CD8-positive, alpha-beta memory T cell (primary cell): ENCODE data around the gene CDC45. TPM values are rescaled to one million over a fixed set of nuclear protein-coding genes. Genes with fewer than 3 reads are reported as not detected.
"Not testable (repeated sequence)": the region's sequence is repeated elsewhere in the genome, so short reads cannot be mapped to it uniquely, and the experiment has no call there.

Experiments
- CTCF ChIA-PET: fragments of 350-600 bp; sonication (Branson Sonifier 250); formaldehyde crosslinking; loops from one replicate; lab custom pipeline; 2021; ENCODE audit warnings: antibody characterized with exemption; lab: Charles Lee
- POLR2A ChIA-PET: fragments of 350-600 bp; sonication (Branson Sonifier 250); formaldehyde crosslinking; loops from one replicate; lab custom pipeline; 2021; ENCODE audit warnings: antibody characterized with exemption; lab: Charles Lee
- DNase-seq, 5 donors: peaks; one replicate each; pipeline versions ENCODE4 v3.0.0 to v3.0.0-alpha.2; 2020 to 2022; ENCODE audit warnings: mixed read lengths in 1 of 5
- H3K27ac ChIP-seq: one replicate; pipeline ENCODE4 v1.7.0; 2013; ENCODE audit warnings: low read depth, mild to moderate bottlenecking, low read length, moderate library complexity
- H3K27me3 ChIP-seq: 2 replicates; pipeline ENCODE4 v1.7.0; 2013; ENCODE audit warnings: low read length, mild to moderate bottlenecking; ENCODE audit not compliant: insufficient read depth, poor library complexity, severe bottlenecking
- H3K36me3 ChIP-seq: 2 replicates; pipeline ENCODE4 v1.7.0; 2013; ENCODE audit warnings: mild to moderate bottlenecking, low read length, moderate library complexity; ENCODE audit not compliant: insufficient read depth
- H3K4me1 ChIP-seq: 2 replicates; pipeline ENCODE4 v1.7.0; 2013; ENCODE audit warnings: mild to moderate bottlenecking, low read length, moderate library complexity; ENCODE audit not compliant: insufficient read depth
- H3K4me3 ChIP-seq: 2 replicates; pipeline ENCODE4 v1.7.0; 2013; ENCODE audit warnings: mild to moderate bottlenecking, low read length
- H3K9me3 ChIP-seq: 2 replicates; pipeline ENCODE4 v1.7.0; 2013; ENCODE audit warnings: mild to moderate bottlenecking, low read length
- H3K27ac Mint-ChIP-seq, 8 donors: one replicate each; pipeline ENCODE4 v1.8.0; 2020 to 2021; ENCODE audit warnings: mixed read lengths in 8 of 8, mild to moderate bottlenecking in 6 of 8, inconsistent platforms in 3 of 8, moderate library complexity in 3 of 8
- H3K27me3 Mint-ChIP-seq, 2 donors: one replicate each; pipeline ENCODE4 v1.8.0; 2020 to 2021; ENCODE audit warnings: mixed read lengths in 2 of 2, mild to moderate bottlenecking in 1 of 2, moderate library complexity in 1 of 2
- H3K36me3 Mint-ChIP-seq, 3 donors: one replicate each; pipeline ENCODE4 v1.8.0; 2020 to 2021; ENCODE audit warnings: mixed read lengths in 3 of 3, inconsistent platforms in 1 of 3, mild to moderate bottlenecking in 1 of 3
- H3K4me1 Mint-ChIP-seq, 3 donors: one replicate each; pipeline ENCODE4 v1.8.0; 2020 to 2021; ENCODE audit warnings: mixed read lengths in 3 of 3, inconsistent platforms in 1 of 3, mild to moderate bottlenecking in 1 of 3
- H3K4me3 Mint-ChIP-seq, 7 donors: one replicate each; pipeline ENCODE4 v1.8.0; 2020 to 2021; ENCODE audit warnings: mixed read lengths in 7 of 7, mild to moderate bottlenecking in 6 of 7, moderate library complexity in 4 of 7, inconsistent platforms in 2 of 7
- H3K9me3 Mint-ChIP-seq, 5 donors: one replicate each; pipeline ENCODE4 v1.8.0; 2020 to 2022; ENCODE audit warnings: mixed read lengths in 5 of 5, mild to moderate bottlenecking in 3 of 5, moderate library complexity in 2 of 5, inconsistent platforms in 1 of 5
- polyA plus RNA-seq: library from polyadenylated mRNA; unstranded; fragments of 300-500 nt; fragmentation: Illumina TruSeq; gene quantifications from one replicate; pipeline ENCODE4 v1.2.3, GENCODE V29; 2021
- total RNA-seq, 2 experiments: library from RNA; stranded (reverse); gene quantifications; one replicate each; pipeline ENCODE4 v1.2.3, GENCODE V29; 2021

The CDC45 gene
- total and polyA plus RNA-seq, 3 experiments from 2014 or later, result 0.17 to 101 (median 99.0) TPM

DNA sequence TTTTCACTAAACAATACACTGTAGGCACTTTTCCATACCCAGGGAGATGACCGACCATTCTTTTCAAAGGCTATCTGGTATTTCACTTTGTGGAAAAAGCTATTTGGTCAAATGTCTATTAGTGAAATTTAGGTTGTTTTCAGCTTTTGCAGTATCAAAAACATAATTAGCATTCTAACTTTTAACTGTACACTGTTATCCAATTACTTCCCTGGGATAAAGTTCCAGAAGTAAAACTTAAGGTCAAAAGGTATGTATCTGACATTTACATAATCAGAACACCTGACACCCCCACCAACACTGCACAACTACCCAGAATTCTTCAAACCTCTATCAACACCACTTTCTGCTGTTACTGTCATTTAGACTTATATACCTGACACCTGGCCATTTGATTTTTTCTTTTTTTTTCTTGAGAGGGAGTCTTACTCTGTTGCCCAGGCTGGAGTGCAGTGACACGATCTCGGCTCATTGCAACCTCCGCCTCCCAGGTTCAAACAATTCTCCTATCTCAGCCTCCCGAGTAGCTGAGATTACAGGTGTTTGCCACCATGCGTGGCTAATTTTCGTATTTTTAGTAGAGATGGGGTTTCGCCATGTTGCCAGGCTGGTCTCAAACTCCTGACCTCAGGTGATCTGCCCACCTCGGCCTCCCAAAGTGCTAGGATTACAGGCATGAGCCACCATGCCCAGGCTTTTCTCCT, 34.3 kb upstream of the CDC45 start:
- not testable (repeated sequence) for H3K9me3 ChIP-seq, H3K27ac ChIP-seq, H3K27me3 ChIP-seq, DNase-seq, H3K9me3 Mint-ChIP-seq, H3K27me3 Mint-ChIP-seq, H3K4me3 ChIP-seq
- ChIA-PET CTCF (interaction anchor here (1.0 to 2.2 kb wide), 4 partner anchors 8 to 29 kb away, joined by 3 to 6 read pairs (median 4); no protein-coding TSS in a partner anchor), POLR2A (interaction anchor here (1.1 kb wide), 1 partner anchor 33 kb away, joined by 3 read pairs; no protein-coding TSS in a partner anchor)
- Mint-ChIP-seq H3K4me1 (peaks cover 35 to 62% (median 47%) of the 10 kb centered on the region in 3 donors), H3K36me3 (peaks cover 0 to 46% (median 2%) of the 10 kb centered on the region in 3 donors), H3K27ac (peak overlapping the region; percentile 31 to 91 (median 72)), H3K4me3 (peak overlapping the region; percentile 51 to 96 (median 57))
- H3K36me3 ChIP-seq, result peaks cover 22% of the 10 kb centered on the region
- H3K4me1 ChIP-seq, result peaks cover 31% of the 10 kb centered on the region

DNA sequence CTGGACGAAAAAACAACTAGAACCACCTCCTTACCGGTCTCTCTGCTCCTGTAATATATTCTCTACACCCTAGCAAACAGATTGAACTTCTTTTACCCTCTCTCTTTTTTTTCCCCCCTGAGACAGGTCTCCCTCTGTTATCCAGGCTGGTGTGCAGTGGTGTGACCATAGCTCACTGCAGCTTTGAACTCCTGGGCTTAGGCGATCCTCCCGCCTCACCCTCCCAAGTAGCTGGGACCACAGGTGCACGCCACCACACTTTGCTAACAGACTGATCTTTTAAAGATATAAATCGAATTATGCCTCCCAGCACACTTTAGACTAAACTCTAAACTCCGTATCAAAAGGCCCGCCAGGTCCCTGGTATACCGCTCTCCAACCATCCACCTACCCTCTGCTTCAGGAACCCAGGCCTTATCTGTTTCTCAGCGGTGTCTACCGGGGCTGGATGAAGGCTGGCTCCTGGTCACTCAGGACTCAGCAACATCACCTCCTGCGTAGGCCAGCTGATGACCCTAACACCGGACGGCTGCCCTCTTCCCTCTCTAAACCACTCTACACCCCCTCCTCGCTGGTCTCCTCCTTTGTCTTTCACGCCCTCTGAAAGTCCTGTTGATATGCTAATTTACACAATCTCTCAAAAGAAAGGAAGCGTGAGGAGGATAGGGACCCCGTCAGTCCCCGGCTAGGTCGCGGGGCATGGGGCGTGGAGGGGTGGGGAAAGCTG, 33.0 kb upstream of the CDC45 start:
- Histone ChIP-seq H3K4me1 (peaks cover 31% of the 10 kb centered on the region), H3K27ac (peak overlapping the region; percentile 90), H3K27me3 (no peaks in the 10 kb centered on the region), H3K9me3 (no peaks in the 10 kb centered on the region), H3K36me3 (peaks cover 24% of the 10 kb centered on the region), H3K4me3 (peak overlapping the region; percentile 77)
- ChIA-PET POLR2A (interaction anchor here (1.6 to 2.4 kb wide), 2 partner anchors 15 to 33 kb away, joined by 11 to 24 read pairs; partner anchors contain the start of genes CDC45, HIRA, MRPL40 and UFD1), CTCF (interaction anchor here (1.0 to 2.2 kb wide), 4 partner anchors 10 to 27 kb away, joined by 3 to 6 read pairs (median 3); no protein-coding TSS in a partner anchor)
- H3K27ac Mint-ChIP-seq, result peak overlapping the region; percentile 61 to 99 (median 92)
- H3K36me3 Mint-ChIP-seq, result peaks cover 0 to 50% (median 5%) of the 10 kb centered on the region in 3 donors
- no peak for DNase-seq
- H3K9me3 Mint-ChIP-seq, result no peaks in the 10 kb centered on the region
- H3K4me3 Mint-ChIP-seq, result peak overlapping the region; percentile 90 to 96 (median 94)
- peaks cover 35 to 56% (median 47%) of the 10 kb centered on the region in 3 donors for H3K4me1 Mint-ChIP-seq
- H3K27me3 Mint-ChIP-seq, result no peaks in the 10 kb centered on the region

DNA sequence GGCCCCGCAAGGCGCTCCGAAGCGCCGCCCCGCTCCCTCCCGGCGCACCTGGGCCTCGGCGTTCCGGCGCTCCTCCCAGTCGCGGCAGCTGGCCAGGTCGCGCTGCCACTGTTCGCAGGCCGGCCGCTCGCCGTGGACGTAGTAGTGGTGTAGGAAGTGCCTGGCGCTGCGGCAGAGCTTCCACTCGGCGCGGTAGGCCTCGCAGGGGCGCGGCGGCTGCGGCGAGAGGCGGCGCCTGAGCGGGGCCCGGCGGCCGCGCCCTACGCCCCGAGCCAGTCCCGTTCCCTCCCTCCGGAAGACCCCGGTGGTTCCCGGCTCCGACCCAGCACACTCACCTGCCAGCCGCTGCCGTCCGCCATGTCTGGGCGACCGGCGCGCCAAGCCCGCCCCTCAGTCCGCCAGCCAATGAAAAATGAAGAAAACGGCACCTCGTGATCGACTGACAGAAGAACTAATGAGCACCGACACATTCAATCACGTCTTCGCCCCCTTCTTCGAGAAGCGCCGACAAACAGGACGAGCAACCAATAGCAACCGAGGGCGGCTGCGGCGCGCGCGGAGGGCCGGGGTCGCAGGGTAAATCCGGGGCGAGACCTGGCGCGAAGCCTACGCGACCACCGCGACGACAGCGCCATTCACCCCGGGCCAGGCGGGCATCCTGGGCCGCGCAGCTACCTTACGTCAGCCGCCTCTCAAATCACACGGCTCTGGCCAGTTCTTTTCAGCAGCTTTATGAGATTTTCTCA, 32.2 kb upstream of the CDC45 start, which contains the start of gene C22orf39:
Gene C22orf39, minus strand, starts transcription at position 382 of the 746 bp plus-strand sequence. Its CDS starts 23 bp downstream, at position 359.
- peak; percentile 80 to 92 (median 90) for DNase-seq
- H3K4me3 ChIP-seq, result peak within 1 kb of the TSS; percentile 77
- peak within 1 kb of the TSS; percentile 90 for H3K27ac ChIP-seq
- POLR2A ChIA-PET, result interaction anchor here (1.6 to 2.4 kb wide), 2 partner anchors 16 to 32 kb away, joined by 11 to 24 read pairs; partner anchors contain the start of genes CDC45, HIRA, MRPL40 and UFD1
- CTCF ChIA-PET, result interaction anchor here (1.4 to 2.2 kb wide), 2 partner anchors 14 to 27 kb away, joined by 3 to 6 read pairs; no protein-coding TSS in a partner anchor
- Mint-ChIP-seq H3K27me3 (no peaks in the 10 kb centered on the region), H3K9me3 (no peaks in the 10 kb centered on the region), H3K36me3 (peaks cover under 1 to 54% (median 6%) of the 10 kb centered on the region in 3 donors), H3K4me3 (peak within 1 kb of the TSS; percentile 90 to 96 (median 94)), H3K27ac (peak within 1 kb of the TSS; percentile 80 to 99 (median 98)), H3K4me1 (peaks cover 35 to 52% (median 47%) of the 10 kb centered on the region in 3 donors)
- no peaks in the 10 kb centered on the region for H3K9me3 ChIP-seq
- peaks cover 31% of the 10 kb centered on the region for H3K4me1 ChIP-seq
- H3K36me3 ChIP-seq, result peaks cover 29% of the 10 kb centered on the region
- H3K27me3 ChIP-seq, result no peaks in the 10 kb centered on the region

DNA sequence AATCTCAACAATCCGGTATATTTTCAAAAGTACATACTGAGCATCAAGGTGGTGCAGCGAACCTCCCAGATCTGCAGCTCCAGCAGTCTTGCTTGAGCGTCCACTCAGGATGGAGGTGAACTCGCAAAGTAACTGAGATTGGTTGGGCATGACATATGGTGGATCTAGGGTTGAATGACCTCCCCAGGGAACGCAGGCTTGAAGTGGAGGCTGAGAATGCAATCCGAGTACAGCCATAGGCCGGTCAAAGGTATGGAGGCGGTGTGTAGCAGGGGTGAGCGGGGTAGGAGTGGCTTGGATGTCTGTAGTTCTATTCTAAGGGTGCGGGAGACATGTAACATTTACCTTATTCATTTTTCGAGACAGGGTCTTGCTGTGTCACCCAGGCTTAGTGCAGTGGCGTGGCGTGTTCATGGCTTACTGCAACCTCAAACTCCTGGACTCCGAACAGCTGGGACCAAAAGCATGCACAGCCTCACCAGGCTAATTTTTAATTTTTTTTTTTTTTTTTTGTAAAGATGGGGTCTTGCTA, 31.6 kb upstream of the CDC45 start:
- peaks cover 32% of the 10 kb centered on the region for H3K36me3 ChIP-seq
- Mint-ChIP-seq H3K4me3 (peak overlapping the region; percentile 90 to 96 (median 94)), H3K27me3 (no peaks in the 10 kb centered on the region), H3K27ac (peak overlapping the region; percentile 80 to 99 (median 94)), H3K36me3 (peaks cover 3 to 55% (median 6%) of the 10 kb centered on the region in 3 donors), H3K4me1 (peaks cover 34 to 47% (median 43%) of the 10 kb centered on the region in 3 donors), H3K9me3 (no peaks in the 10 kb centered on the region)
- no peaks in the 10 kb centered on the region for H3K27me3 ChIP-seq
- peak overlapping the region; percentile 77 for H3K4me3 ChIP-seq
- DNase-seq, result peak in 1 of 5 donors; percentile 8
- ChIA-PET POLR2A (interaction anchor here (1.6 to 2.4 kb wide), 2 partner anchors 17 to 31 kb away, joined by 11 to 24 read pairs; partner anchors contain the start of genes CDC45, HIRA, MRPL40 and UFD1), CTCF (interaction anchor here (1.4 kb wide), 1 partner anchor 15 kb away, joined by 3 read pairs; no protein-coding TSS in a partner anchor)
- H3K9me3 ChIP-seq, result no peaks in the 10 kb centered on the region
- H3K27ac ChIP-seq, result peak overlapping the region; percentile 90
- H3K4me1 ChIP-seq, result peaks cover 31% of the 10 kb centered on the region

DNA sequence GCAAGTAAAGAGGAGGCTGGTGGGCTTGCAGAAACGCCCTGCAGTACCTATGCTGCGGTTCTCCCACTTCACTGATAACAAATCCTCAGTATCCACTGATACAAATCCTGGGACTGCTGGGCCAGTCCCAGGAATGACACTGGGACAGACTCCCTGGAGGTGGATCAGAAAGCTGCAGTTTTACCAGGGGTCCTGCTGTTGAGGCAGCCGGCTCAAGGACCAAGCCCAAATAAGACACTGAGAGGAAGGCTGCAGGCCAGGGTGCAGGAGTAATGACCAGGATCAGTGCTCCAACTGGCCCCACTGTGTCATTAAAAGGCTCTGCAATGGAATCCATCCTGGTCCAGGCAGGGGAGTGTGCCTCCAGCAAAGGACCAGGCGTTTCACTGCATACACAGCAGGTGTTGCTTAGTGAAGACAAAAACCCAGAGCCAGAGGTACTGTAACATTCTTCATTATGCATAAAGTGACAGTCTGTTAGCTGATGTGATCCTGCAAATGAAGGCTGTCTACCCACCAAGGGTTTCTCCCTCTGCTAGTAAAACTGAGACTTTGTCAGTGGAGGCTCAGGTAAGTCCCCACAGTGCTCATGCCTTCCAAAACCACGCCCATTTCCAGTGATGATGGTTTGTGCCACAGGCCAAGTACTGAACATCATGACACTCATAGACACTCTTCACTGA, 30.8 kb upstream of the CDC45 start:
- Mint-ChIP-seq H3K4me1 (peaks cover 29 to 40% (median 39%) of the 10 kb centered on the region in 3 donors), H3K36me3 (peaks cover 3 to 56% (median 7%) of the 10 kb centered on the region in 3 donors), H3K27me3 (no peaks in the 10 kb centered on the region), H3K4me3 (peak overlapping the region; percentile 22 to 96 (median 94)), H3K27ac (peak overlapping the region; percentile 34 to 99 (median 87)), H3K9me3 (no peaks in the 10 kb centered on the region)
- ChIA-PET CTCF (no interaction called here), POLR2A (no interaction called here)
- Histone ChIP-seq H3K4me1 (peaks cover 31% of the 10 kb centered on the region), H3K4me3 (no peak overlapping the region), H3K36me3 (peaks cover 32% of the 10 kb centered on the region), H3K27me3 (no peaks in the 10 kb centered on the region), H3K27ac (no peak overlapping the region), H3K9me3 (no peaks in the 10 kb centered on the region)
- DNase-seq, result no peak

DNA sequence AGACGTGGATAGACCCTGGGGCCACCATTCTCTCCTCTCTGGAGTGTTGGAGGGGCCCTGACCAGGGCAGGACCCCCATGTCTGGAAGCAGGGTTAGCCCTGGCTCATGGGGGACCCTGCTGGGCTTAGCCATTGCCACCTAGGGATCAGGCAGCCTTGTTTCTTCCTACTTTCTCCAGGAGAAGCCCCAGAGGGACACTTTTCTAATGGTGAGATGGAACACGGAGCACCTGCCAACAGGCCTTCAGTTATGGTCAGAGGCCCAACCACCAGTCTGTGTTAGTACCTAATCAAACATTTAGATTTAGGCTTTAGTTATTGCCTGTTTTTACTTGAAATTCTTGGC, 30.3 kb upstream of the CDC45 start:
- Mint-ChIP-seq H3K27ac (peak overlapping the region in 6 of 8 donors; percentile 24 to 62 (median 40)), H3K27me3 (no peaks in the 10 kb centered on the region), H3K4me1 (peaks cover 26 to 34% (median 34%) of the 10 kb centered on the region in 3 donors), H3K36me3 (peaks cover 5 to 56% (median 8%) of the 10 kb centered on the region in 3 donors), H3K4me3 (peak overlapping the region in 2 of 7 donors; percentile 38 to 66), H3K9me3 (no peaks in the 10 kb centered on the region)
- Histone ChIP-seq H3K9me3 (no peaks in the 10 kb centered on the region), H3K4me1 (peaks cover 31% of the 10 kb centered on the region), H3K36me3 (peaks cover 32% of the 10 kb centered on the region), H3K27me3 (no peaks in the 10 kb centered on the region), H3K27ac (no peak overlapping the region), H3K4me3 (no peak overlapping the region)
- CTCF ChIA-PET, result no interaction called here
- POLR2A ChIA-PET, result no interaction called here
- no peak for DNase-seq
